GM12878 (cell line): ENCODE results near the gene SERPINA9. TPM values are rescaled to one million over a fixed set of nuclear protein-coding genes. Genes with fewer than 3 reads are reported as not detected.
"Not testable (repeated sequence)": the region's sequence is repeated elsewhere in the genome, so short reads cannot be mapped to it uniquely, and the experiment has no call there.

ENCODE experiments used
- ATAC-seq: fragments of 200-7000 bp; cut with Tn5 transposase; 3 replicates; pipeline ENCODE4 v1.9.1; 2020; ENCODE audit warnings: mild to moderate bottlenecking, moderate library complexity
- BruUV-seq: library from RNA; stranded (reverse); fragments of 400-500 nt; replicated peaks from 2 replicates; lab custom pipeline; 2021; lab: Mats Ljungman, UMichigan
- CTCF ChIA-PET: fragments of 300-600 bp; sonication (Branson Sonifier 250); formaldehyde crosslinking; extraction: SDS; loops from one replicate; lab custom pipeline; 2021; ENCODE audit warnings: inconsistent platforms; lab: Yijun Ruan, JAX
- POLR2A ChIA-PET: fragments of 350-600 bp; formaldehyde crosslinking; extraction: SDS; loops from one replicate; lab custom pipeline; 2021; ENCODE audit warnings: inconsistent platforms; lab: Charles Lee
- RAD21 ChIA-PET: fragments of 300-600 bp; sonication (Branson Sonifier 250); formaldehyde crosslinking; loops from one replicate; lab custom pipeline; 2023; ENCODE audit warnings: antibody characterized with exemption; ENCODE audit not compliant: unreplicated experiment; lab: Charles Lee
- SMC1A ChIA-PET: fragments of 300-600 bp; sonication (Branson Sonifier 250); formaldehyde crosslinking; loops from one replicate; lab custom pipeline; 2023; ENCODE audit not compliant: unreplicated experiment, uncharacterized antibody; lab: Charles Lee
- DNase-seq: peaks from one replicate; pipeline ENCODE4 v3.0.0-alpha.2; 2011; ENCODE audit warnings: low read depth, low spot score
- FAIRE-seq: peaks from 3 replicates; lab custom pipeline; 2011; peaks lifted over from hg19 to GRCh38; lab: Jason Lieb, UNC
- H2AFZ ChIP-seq: 2 replicates; pipeline ENCODE4 v1.6.0; 2011; ENCODE audit warnings: low read depth, low read length, control low read depth; ENCODE audit not compliant: control insufficient read depth
- H3K27ac ChIP-seq: 2 replicates; pipeline ENCODE4 v1.5.1; 2011; ENCODE audit warnings: control low read depth; ENCODE audit not compliant: control insufficient read depth, insufficient read depth
- H3K27me3 ChIP-seq, 2 experiments: replicated peaks in 1 of 2; 2 replicates each; pipeline versions ENCODE4 v1.6.0 to v1.6.1; 2011; ENCODE audit warnings: low read length in 1 of 2; ENCODE audit not compliant: control insufficient read depth in 2 of 2, insufficient read depth in 2 of 2
- H3K36me3 ChIP-seq, 2 experiments: 2 replicates each; pipeline ENCODE4 v1.5.1; 2011; ENCODE audit warnings: low read length in 1 of 2; ENCODE audit not compliant: control insufficient read depth in 2 of 2, insufficient read depth in 2 of 2
- H3K4me1 ChIP-seq: 2 replicates; pipeline ENCODE4 v1.6.1; 2011; ENCODE audit warnings: mild to moderate bottlenecking, low read length, moderate library complexity, mixed read lengths; ENCODE audit not compliant: control insufficient read depth, insufficient read depth
- H3K4me2 ChIP-seq: 2 replicates; pipeline ENCODE4 v1.6.0; 2011; ENCODE audit warnings: control low read depth; ENCODE audit not compliant: control insufficient read depth, insufficient read depth
- H3K4me3 ChIP-seq: fragments of 200-600 bp; sonication (generic); 2 replicates; pipeline ENCODE4 v1.5.1; 2016
- H3K79me2 ChIP-seq: 2 replicates; pipeline ENCODE4 v1.6.0; 2011; ENCODE audit warnings: low read length; ENCODE audit not compliant: control insufficient read depth, insufficient read depth
- H3K9ac ChIP-seq: 2 replicates; pipeline ENCODE4 v1.8.0; 2011; ENCODE audit warnings: low read length, control low read depth, mixed read lengths; ENCODE audit not compliant: control insufficient read depth, insufficient read depth
- H3K9me3 ChIP-seq: replicated peaks from 3 replicates; pipeline ENCODE4 v1.5.1; 2011; ENCODE audit warnings: mild to moderate bottlenecking, low read length; ENCODE audit not compliant: control insufficient read depth, insufficient read depth
- H4K20me1 ChIP-seq: 2 replicates; pipeline ENCODE4 v1.6.0; 2011; ENCODE audit not compliant: control insufficient read depth, insufficient read depth
- CBFB ChIP-seq: IDR thresholded peaks from 2 replicates; pipeline ENCODE4 v1.6.1; 2016; ENCODE audit warnings: antibody characterized with exemption, low read depth
- CHD2 ChIP-seq: IDR thresholded peaks from 2 replicates; pipeline ENCODE4 v1.6.1; 2011; ENCODE audit warnings: low read depth, low read length, improper control_type of control experiment, borderline replicate concordance
- E2F8 ChIP-seq: fragments of 450-650 bp; IDR thresholded peaks from 2 replicates; pipeline ENCODE4 v1.6.1; 2018; ENCODE audit warnings: mild to moderate bottlenecking, low read depth, moderate library complexity; ENCODE audit not compliant: partially characterized antibody
- ESRRA ChIP-seq: IDR thresholded peaks from 2 replicates; pipeline ENCODE4 v1.6.1; 2012; ENCODE audit warnings: mild to moderate bottlenecking, low read length, improper control_type of control experiment
- RAD51 ChIP-seq: fragments of 450-650 bp; IDR thresholded peaks from 2 replicates; pipeline ENCODE4 v1.6.1; 2016; ENCODE audit warnings: moderate library complexity, mild to moderate bottlenecking, inconsistent platforms
- ZNF274 ChIP-seq: IDR thresholded peaks from one replicate; pipeline ENCODE4 v1.8.0; 2011; ENCODE audit not compliant: insufficient read length, insufficient read depth
- WGBS: methylation state at CpG from one replicate; pipeline ENCODE4 v1.1.6; 2016; ENCODE audit warnings: low lambda C conversion rate; ENCODE audit not compliant: insufficient replicate concordance, insufficient coverage; ENCODE audit errors: missing lambda C conversion rate; 5-methylcytosine and 5-hydroxymethylcytosine counted together
- in situ Hi-C: fragments of 300-500 bp; cut with MboI; formaldehyde crosslinking; loops from 9 replicates; pipeline ENCODE4 v1.14.3; 2018; ENCODE audit warnings: mixed read lengths
- intact Hi-C: fragments of 100-400 bp; cut with micrococcal nuclease; formaldehyde crosslinking; loops from one replicate; pipeline ENCODE4 v1.14.2; 2022; ENCODE audit not compliant: unreplicated experiment
- polyA plus RNA-seq, 11 experiments: library from polyadenylated mRNA; depleted of rRNA in 4 of 11; unstranded in 6 of 11; stranded (reverse) in 5 of 11; fragments of >200 nt; fragmentation: Nextera tagmentation in 4 of 11; fragmentation: Illumina TruSeq in 1 of 11; extraction: Ambion mirVana in 4 of 11; extraction: Trizol in 1 of 11; gene quantifications; 1 replicate in 1 of 11; 2 replicates in 10 of 11; pipeline versions ENCODE4 v1.2.1 to v1.2.3, GENCODE V29; 2011 to 2016; ENCODE audit warnings: inconsistent platforms in 2 of 11, missing spikeins in 2 of 11, low read depth in 1 of 11
- total RNA-seq, 4 experiments: library from RNA; depleted of rRNA in 3 of 4; stranded (reverse); fragments of >200 nt in 3 of 4; fragmentation: Illumina TruSeq in 1 of 4; extraction: Trizol in 1 of 4; gene quantifications; 2 replicates each; pipeline versions ENCODE4 v1.2.1 to v1.2.3, GENCODE V29; 2013 to 2021

The SERPINA9 gene
- total and polyA plus RNA-seq, 10 of the 15 experiments (the other 5 are each of a cell fraction or from before 2014, with no cell fraction given), result 0.05 TPM; not detected in 9

GRCh38 chr14:94514351-94514750 lies 38.4 kb upstream of the SERPINA9 start (continued):
- no peak for TF ChIP-seq CHD2
- TF ChIP-seq RAD51, result no peak
- TF ChIP-seq ZNF274, result no peak
- TF ChIP-seq ESRRA, result no peak
- TF ChIP-seq CBFB, result no peak

GRCh38 chr14:94510481-94510880 lies 34.5 kb upstream of the SERPINA9 start:
- H3K4me2 ChIP-seq, intact Hi-C loops, BruUV-seq, SMC1A ChIA-PET, H3K79me2 ChIP-seq, H2AFZ ChIP-seq, H3K9me3 ChIP-seq, RAD21 ChIA-PET, FAIRE-seq, H3K4me3 ChIP-seq, POLR2A ChIA-PET, ATAC-seq, H3K4me1 ChIP-seq, in situ Hi-C loops, H4K20me1 ChIP-seq, H3K9ac ChIP-seq, DNase-seq, H3K27me3 ChIP-seq, H3K27ac ChIP-seq, H3K36me3 ChIP-seq, CTCF ChIA-PET: not testable (repeated sequence)
- WGBS, result 13% methylated on average over 2 of the region's 2 CpGs

GRCh38 chr14:94509356-94509755 lies 33.4 kb upstream of the SERPINA9 start, which contains the start of gene SERPINA12:
Gene SERPINA12, minus strand, starts transcription at chr14:94509469. Its CDS starts 11,072 bp downstream, at chr14:94498397.
- RAD21 ChIA-PET, result no interaction called here
- no peaks in the 10 kb centered on the region for H4K20me1 ChIP-seq
- SMC1A ChIA-PET, result no interaction called here
- POLR2A ChIA-PET, result no interaction called here
- intact Hi-C loops, result no loop called here
- no peak for TF ChIP-seq E2F8
- TF ChIP-seq, all 136 proteins: peak for 0
- no peak within 1 kb of the TSS for H3K4me3 ChIP-seq
- no peak within 1 kb of the TSS for H3K27ac ChIP-seq
- BruUV-seq, result no TSS peak
- no peaks in the 10 kb centered on the region for H3K79me2 ChIP-seq
- H3K36me3 ChIP-seq, result no peaks in the 10 kb centered on the region
- H3K4me2 ChIP-seq, result no peak within 1 kb of the TSS
- H3K4me1 ChIP-seq, result no peaks in the 10 kb centered on the region
- ATAC-seq (no peak), DNase-seq (no peak), FAIRE-seq (no peak)
- no peaks in the 10 kb centered on the region; a peak in 2 of 4 replicates for H3K27me3 ChIP-seq
- WGBS, result 18% methylated on average over 3 of the region's 3 CpGs
- no peak within 1 kb of the TSS for H3K9ac ChIP-seq
- no peak within 1 kb of the TSS for H2AFZ ChIP-seq
- in situ Hi-C loops, result no loop called here
- CTCF ChIA-PET, result no interaction called here
- no peaks in the 10 kb centered on the region for H3K9me3 ChIP-seq
